Fibroblast of pulmonary artery (primary cell): Measurements from ENCODE around the gene THADA.

Source experiments
- DNase-seq: peaks from one replicate; pipeline ENCODE4 v3.0.0-alpha.2; 2010; ENCODE audit warnings: low read depth
- H3K4me3 ChIP-seq: replicated peaks from 2 replicates; pipeline ENCODE4 v1.5.1; 2011; ENCODE audit warnings: low read depth, mild to moderate bottlenecking, control low read depth, low read length, moderate library complexity
- TF ChIP-seq, protein P1 (sequence below): IDR thresholded peaks from 2 replicates; pipeline ENCODE4 v1.5.1; 2011; ENCODE audit warnings: mild to moderate bottlenecking, control low read depth, low read length, inconsistent platforms; ENCODE audit errors: missing control alignments

THADA gene

DNA sequence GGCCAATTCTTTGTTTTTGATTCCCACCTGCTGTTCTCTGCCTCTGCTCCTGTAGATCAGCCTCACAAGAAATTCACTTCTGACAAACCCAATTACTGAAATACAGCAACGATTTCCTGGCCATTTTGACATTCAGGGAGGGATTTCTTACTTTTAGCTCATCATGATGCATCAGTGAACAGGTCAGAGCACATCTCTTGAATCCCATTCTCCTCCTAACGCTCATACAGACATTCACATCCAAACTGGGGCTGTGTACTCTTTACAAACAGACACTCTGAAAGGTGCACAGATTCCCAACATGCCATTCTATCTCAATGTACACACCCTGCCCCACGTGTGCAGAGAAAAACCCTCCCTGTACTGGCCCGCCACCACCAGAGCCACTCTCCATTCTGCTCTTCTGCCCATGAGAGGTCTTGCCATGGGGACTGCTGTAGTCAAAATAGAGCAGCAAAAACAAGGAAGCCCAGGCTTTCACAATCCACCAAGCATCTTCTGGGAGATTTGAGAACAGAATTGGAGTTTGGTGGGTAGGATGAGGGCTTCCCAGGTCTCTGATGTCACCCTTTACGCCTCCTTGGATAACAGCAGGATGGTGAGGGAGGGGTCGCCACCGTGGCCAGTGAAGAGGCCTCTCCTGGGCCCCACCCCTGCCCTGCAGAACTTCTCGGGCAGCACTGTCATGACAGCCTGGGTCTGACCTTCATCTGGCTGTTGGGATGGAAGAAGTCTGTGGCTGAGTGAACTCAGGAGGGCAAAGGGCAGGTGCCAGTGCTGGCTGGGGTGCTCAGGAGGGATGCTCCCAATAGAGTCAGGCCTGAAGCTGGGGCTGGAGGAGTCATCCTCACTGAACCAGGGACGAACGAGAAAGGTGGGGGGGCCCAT is 327.5 kb downstream of the THADA start:
- no peak for DNase-seq
- H3K4me3 ChIP-seq, result no peak overlapping the region
- TF ChIP-seq, protein P1, sequence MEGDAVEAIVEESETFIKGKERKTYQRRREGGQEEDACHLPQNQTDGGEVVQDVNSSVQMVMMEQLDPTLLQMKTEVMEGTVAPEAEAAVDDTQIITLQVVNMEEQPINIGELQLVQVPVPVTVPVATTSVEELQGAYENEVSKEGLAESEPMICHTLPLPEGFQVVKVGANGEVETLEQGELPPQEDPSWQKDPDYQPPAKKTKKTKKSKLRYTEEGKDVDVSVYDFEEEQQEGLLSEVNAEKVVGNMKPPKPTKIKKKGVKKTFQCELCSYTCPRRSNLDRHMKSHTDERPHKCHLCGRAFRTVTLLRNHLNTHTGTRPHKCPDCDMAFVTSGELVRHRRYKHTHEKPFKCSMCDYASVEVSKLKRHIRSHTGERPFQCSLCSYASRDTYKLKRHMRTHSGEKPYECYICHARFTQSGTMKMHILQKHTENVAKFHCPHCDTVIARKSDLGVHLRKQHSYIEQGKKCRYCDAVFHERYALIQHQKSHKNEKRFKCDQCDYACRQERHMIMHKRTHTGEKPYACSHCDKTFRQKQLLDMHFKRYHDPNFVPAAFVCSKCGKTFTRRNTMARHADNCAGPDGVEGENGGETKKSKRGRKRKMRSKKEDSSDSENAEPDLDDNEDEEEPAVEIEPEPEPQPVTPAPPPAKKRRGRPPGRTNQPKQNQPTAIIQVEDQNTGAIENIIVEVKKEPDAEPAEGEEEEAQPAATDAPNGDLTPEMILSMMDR, result no peak

DNA sequence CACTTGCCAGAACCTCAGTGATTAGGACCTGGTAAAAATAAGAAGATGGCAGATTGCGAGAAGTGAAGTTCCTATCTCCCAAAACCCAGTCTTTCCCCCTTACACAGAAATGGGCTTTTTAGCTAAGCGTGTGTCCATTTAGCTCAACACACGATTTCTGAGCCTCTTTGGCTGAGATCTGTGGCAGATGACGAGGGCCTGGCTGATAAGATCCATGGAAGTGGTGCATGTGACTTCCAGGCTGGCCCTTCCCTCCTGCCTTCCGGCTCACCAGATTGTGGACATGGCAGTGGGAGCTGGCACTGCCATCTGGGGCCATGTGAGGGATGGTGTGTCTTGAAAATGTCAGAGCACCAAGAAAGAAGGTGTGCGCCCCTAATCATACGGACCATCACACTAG is 328.5 kb downstream of the THADA start:
- TF ChIP-seq, protein P1, result no peak

DNA sequence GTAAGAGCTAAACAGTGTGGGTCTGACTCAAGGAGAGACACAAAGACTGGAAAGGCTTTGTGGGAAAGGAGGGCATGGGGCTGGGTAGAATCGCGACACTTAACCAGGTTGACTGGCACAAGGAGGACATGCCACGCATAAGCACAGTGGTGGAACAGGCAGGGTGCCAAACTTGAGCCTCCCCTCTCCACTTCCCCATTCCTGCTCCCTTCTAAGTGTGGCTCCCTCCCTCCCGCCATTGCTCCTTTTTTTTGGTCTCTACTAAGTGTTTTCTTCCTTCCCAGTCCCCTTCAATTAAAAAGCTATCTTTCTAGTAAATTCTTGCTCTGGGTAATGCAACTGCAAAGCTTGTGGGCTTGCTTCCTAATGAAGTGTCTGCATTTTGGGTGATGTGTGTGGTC is 329.1 kb downstream of the THADA start:
- no peak for DNase-seq
- TF ChIP-seq, protein P1, result no peak
- H3K4me3 ChIP-seq, result no peak overlapping the region

More for the DNA sequence above, 328.5 kb downstream of the THADA start:
- no peak overlapping the region for H3K4me3 ChIP-seq
- DNase-seq, result no peak

DNA sequence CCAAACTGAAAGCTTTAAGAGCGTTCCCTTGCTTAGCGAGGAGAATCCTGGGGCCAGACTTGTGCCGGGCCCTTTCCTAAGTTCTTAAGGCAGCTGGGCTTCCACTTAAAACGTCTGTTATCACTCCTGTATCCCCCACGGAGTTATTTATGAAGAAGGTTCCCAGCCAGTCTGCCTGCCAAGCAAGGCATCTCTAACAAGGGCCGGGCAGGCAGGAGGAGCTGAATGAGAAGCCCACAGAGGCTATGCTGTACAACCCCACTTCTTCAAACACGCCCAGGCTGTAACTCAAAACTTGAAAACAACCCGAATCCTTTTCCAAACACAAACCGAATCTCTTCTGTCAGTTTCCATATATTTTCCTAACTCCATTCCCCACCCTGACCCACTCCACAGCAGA is 330.4 kb downstream of the THADA start:
- TF ChIP-seq, protein P1, result no peak
- no peak overlapping the region for H3K4me3 ChIP-seq
- DNase-seq, result no peak

DNA sequence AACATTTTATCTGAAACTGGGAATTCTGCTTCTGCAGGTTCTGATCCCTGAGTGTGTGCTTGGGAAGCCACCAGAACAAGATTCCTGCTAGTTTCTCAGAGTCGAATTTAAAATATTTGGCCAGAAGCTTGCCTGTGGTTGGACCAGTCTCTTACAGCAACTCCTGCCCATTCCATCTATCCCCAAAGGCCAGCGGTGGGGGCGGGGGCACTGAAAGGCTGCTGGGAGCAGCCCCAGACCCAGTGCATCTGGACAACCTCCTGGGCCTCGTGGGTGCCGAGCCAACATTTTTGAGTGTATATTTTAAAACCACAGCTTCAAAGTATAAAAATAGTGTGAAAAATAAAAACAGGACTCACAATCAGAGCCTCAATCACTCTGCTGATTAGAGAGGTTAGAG is 330.8 kb downstream of the THADA start:
- no peak overlapping the region for H3K4me3 ChIP-seq
- TF ChIP-seq, protein P1, result no peak
- no peak for DNase-seq

DNA sequence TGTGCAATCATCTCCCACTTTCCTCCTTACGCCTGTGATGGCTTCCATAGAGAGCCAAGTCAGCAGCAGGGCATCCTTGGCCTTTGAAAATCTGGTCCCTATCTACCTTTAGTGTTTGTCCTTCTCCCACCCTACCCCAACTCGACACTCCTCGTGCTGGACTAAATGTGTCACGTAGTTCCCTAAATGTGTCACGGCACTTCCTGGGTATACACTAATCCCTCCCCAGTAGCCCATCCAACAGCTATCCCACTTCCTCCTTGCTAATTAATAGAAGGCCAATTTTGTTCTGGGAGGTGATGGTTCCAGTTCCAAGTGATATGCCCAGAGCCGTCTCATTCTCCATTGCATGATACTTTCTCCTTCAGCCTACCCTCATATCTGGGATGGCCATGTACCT is 332.9 kb downstream of the THADA start:
- no peak overlapping the region for H3K4me3 ChIP-seq
- TF ChIP-seq, protein P1, result no peak

DNA sequence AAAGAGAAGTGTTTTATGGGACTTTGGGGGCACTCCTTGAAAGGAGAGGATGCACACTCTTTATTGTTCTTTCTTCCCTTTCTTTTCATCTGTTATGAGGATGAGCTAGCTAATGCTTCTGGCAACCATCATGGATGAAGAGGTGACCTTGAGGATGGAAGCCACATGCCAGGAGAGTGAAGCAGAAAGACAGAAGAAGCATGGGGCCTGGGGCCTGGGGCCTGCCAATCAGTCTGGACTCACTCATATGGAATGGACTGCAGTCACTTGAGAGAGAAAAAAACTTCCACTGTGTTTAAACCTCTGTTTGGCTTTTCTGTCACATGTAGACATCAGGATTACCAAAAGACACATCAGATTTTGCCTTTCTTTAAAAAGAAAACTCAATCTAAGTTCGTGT is 333.6 kb downstream of the THADA start:
- TF ChIP-seq, protein P1, result no peak
- no peak overlapping the region for H3K4me3 ChIP-seq
- DNase-seq, result no peak

More for the DNA sequence above, 332.9 kb downstream of the THADA start:
- no peak for DNase-seq
